Inflammatory macrophage treated with lipopolysaccharide for 4 hours (primary cell): ENCODE data around the gene TRANK1.

Experiments used
- DNase-seq: peaks from one replicate; pipeline ENCODE4 v3.0.0-alpha.2; 2020

TRANK1 gene

DNA sequence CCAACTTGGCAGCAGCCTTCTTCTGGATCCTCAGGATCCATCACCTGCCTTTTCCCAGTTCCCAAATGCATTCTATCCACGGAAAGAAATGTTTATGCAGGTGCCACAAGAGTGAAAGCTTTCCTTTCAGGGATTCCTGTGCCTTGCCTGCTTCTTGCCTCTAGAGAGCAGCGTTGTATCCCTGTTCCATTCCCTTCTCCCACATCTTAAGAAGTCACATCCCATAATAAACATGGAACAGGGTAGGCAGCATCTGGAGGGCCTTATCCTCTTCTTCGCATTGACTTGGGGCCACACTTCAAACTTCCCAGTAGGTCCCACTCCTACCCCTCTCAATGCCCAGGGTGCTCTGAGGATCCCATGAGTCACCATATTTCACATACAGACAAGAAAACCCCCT is 107.8 kb downstream of the TRANK1 start:
- no peak for DNase-seq

DNA sequence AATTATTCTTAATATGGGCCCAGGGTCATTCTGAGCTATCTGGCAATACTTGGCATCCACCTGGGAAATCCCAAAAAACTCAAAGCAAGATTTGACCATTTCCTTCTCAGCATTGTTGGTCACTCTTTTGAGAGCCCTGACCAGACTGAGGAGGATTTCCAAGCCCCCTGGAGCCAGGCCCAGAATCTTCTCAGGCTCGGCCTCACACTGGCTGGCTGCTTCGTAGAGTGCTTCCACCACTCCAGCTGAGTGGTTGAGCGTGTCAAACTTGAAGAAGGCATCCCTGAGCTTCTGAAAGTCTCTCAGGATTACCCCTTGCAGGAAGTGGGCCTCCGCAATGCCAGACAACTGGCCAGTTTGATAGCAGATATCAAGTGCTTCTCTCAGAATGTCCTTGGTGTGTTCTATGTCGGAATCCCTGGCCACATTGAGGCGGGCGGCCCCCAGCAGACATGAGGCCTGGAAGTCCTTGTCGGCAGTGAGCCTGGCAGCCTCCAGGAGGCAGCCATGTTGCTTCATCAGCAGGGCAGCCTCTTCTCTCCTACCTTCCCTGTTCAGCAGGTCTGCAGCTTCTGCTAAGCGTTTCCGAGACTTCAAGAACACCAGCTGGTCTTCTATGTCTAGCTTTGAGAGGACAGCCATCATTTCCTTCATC is 111.6 kb downstream of the TRANK1 start:
- no peak for DNase-seq

DNA sequence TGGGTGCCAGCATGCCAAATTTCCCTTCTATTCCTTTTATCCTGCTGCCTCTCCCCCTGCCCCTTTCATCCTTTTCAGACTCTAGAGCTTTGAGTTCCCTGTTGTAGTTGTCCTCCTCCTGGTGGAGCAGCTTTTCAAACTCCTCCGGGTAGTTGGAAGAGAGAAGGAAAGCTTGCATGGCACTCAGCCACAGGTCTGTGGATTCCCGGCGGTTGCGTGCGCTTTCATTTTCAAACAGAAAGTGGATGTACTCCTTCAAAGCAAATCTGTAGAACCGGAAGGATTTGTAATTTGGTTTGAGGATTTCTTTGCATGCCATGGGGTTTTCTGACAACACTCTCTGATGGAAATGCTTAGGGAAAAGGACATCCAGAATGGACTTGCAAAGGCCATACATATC is 112.4 kb downstream of the TRANK1 start:
- no peak for DNase-seq

DNA sequence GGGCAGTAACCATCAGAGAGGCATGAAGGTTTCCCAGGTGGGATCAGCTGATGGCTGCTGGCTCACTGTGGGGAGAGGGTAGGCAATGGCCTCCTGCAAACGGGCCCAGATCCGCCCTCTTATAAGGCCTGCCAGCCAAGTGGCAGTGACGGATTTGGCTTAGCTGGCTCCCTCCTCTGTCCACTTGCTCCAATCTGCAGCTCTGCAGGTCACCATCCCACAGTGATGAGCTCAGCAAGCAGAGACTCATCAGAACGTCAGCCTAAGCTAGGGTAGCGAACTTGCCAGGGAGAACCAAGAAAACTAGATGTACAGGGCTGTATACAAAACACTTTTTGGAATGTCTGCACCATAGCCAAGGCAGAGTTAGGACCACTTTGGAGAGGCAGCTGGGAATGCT is 117.7 kb downstream of the TRANK1 start:
- no peak for DNase-seq

DNA sequence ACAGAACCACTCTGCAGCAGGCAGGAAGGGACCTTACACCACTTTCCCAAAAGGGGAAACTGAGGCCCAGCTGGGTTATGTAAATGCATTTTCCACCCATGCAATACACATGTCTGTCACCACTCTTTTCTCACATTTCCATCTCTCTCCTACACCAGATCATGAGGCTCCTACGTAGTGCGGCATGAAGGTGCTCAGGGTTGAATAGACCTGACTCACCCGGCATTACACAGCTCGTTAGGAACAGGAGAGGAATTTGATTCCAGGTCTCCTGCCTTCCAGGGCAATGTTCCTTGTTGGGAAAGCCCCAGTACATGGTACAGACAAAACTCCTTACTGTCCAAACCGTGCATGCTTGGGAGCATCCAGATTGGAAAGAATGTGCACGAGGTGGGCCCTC is 118.6 kb downstream of the TRANK1 start:
- no peak for DNase-seq

DNA sequence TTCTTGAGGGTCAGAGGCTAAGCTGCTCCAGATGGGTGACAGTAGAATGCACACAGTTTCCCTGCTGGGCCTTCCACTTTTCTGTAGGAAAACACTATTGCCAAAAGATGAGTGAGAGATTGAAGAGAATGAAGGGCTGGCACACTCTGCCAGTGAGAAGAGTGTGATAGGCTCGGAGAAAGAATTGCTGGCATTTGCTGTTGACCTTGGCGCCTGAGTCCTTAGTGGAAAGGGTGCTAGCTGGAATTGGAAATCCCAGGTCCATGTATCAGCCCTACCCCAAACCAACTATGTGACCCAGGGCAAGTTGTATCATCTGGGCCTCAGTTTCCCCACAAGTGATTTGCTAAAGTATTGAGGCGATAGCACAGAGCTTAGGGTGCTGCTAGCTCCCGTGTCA is 120.4 kb downstream of the TRANK1 start:
- DNase-seq, result no peak

DNA sequence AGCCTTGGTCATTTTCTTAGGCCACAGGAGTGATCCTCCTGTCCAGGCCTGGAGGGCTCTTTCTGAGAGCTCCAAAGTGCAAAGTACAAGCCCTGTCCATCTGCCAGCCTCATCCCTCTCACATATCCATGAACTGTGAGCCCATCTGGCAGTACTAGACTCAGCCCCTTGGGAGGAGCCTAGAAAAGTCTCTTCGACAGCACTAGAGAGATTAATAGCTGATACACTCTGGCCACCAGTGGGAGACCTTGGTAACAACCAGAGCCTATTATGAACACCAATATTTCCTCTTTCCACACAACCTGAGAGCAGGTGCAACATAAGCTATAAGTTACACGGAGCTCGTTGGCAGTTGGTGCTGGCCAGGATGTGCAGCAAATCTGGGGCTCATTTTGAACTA is 121.0 kb downstream of the TRANK1 start:
- no peak for DNase-seq

DNA sequence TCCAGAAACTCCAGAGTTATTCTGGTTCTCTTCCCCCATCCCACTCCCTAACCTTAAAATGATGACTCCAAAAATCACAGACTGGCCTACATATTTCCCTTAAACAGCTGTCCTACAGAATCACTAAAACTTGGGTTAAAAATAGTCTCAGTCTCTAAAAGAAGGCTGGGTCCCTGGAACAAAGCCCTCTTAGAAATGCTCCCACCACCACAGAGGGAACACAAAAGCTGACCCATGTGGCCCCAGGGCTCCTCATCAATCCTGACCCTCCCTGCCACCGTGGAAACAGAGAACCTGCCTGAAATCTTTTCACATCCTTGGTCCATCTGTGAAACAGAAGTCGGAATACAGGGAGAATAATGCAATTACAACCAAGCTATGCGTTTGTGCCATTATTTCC is 124.8 kb downstream of the TRANK1 start:
- DNase-seq, result no peak

DNA sequence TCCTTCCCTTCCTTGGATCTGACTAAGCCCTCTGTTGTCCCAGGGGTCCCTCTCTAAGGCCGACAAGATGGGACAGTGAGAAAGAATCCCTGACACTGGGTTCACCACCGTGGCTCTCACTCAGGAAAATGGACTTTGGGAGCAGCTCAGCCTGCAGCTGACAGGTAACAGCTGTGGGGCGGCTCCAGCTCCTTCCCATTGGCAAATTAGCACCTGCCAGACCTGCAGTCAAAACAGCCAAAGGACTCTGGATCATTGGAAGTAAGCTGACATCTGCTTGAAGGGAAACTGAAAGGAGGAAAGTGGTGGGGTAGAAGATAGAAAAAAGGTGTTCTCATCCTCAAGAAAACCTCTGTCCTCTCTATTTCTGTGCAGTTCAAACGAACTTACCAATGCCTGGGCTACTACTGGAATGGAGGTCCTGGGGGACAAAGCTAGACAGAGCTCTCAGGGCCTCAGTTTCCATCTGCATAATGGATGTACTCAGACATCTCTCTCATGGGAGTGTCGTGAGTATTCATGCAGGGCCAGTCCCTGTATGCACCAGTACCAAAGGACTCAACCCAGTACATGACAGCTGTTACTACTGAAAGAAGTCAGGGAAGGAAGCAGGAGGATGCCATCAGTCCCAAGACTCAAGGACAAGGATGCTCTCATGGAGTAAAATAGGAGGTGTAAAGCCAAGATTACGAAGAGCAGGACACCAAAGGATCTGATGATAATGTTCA is 126.9 kb downstream of the TRANK1 start:
- DNase-seq, result no peak

DNA sequence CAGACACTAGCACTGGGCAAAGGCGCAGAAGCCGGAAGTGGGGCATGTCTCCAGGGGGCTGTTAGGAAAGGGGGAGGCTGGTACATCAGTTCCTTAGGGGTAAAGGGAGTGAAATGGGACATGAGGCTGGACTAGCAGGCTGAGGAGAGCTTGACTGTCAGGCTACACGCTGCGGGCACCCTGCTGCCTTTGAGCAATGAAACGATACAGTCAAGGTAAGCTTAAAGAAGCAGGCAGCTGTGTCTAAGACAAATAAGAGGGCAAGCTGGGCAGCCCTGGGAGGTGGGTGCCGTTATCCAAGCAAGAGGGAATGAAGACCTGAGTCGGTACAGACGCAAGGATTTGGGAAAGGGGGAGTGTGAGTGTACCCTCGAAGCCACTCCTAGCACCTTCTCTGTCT is 129.5 kb downstream of the TRANK1 start:
- DNase-seq, result no peak

DNA sequence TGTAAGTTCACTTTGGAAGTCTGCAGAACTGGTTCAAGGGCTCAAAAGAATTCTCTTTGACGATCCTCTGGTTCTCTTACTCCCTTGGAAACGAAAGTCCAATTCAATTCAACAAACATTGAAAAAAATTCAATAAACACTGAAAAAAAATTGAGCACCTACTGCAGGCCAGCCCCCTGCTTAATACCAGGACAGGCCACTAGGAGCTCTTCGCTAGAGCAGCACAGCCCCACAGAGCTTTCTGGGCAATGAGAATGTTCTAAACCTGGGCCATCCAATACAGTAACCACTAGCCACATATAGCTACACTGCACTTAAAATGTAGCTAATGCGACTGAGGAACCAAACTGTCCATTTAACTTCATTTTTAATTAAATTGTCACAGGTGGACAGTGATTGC is 130.1 kb downstream of the TRANK1 start:
- no peak for DNase-seq

DNA sequence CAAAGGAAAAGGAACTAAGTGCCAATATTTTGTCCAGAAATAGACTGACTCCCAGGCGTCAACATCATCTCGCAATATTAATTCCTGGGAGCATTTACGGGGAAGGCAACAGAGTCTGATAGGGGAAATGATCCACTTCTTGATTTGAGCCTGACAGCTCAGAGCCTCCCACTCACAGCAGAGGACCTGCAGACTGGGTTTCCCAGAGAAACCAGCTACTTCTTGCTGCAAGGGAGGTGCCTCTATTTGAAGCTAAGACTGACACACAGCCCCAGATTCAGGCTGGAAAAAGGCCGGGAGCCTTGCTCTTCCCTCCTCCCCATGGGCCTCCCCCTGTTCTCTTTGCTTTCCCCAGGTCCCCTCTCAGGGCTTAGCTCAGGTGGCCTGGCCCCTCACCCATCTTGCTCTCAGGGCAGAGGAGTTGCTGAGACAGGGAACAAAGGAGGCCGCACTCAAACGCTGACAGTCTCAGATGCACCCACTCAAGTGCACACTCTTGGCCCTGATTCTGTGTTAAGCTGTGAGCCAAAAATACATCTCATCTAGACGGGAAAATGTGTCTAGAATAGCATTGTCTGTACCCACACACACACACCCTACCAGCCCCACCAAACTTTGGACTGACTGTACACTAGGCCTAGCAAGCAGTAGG is 130.7 kb downstream of the TRANK1 start:
- DNase-seq, result peak; percentile 39

DNA sequence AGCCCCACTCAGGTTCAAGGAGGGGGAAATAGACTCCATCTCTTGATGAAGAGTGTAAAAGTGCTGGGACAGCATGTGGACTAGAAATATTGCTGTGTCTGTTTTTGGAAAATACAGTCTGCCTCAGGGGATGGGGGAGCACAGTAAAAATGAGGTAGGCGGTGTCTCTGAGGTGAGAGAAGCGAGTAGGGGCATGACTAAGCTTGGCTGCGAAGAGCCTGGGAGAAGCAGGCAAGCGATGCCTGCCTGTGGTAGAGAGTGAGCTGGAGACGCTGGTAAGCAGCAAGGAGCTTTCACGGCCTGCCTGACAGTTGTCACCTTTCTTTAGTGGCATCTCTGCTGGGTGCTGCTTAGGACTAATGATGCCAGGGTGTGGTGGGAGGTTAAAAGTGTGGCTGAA is 131.5 kb downstream of the TRANK1 start:
- DNase-seq, result no peak

DNA sequence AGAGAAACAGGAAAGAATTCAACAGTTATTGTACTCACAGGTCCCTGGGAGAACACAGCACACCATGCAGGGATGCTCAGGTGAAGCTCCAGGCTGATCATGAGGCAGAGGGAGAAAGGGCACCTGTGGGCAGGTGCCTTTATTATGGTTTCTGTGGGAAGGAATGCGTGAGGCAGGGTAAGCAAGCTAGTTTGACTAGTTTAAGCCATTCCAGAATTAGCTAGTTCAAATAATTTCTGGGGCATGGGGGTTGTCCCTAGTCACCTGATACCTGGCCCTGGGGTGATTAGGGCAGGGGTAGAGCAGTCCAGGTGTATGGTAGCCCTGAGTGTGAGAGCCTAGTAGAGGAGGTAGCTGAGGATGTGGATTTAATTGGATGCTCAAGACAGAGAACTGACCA is 132.6 kb downstream of the TRANK1 start:
- no peak for DNase-seq

DNA sequence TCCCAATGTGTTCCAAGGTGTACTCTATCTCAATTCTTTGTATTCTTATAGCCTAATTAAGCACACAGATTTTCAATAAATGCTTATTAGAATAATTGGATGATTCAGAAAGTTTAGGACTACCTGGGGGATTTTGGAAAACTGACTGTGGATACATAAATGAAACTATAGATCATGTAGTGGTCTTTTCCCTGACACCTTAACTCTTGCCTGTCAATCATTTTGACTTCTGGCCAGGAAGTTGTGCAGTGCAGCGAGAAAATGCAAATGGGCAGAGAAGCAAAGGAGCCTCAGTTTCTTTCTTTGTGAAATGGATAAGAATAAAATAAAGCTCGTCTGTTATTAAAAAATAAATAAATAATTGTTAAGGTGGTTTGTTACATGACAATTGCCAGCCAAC is 133.1 kb downstream of the TRANK1 start:
- no peak for DNase-seq

DNA sequence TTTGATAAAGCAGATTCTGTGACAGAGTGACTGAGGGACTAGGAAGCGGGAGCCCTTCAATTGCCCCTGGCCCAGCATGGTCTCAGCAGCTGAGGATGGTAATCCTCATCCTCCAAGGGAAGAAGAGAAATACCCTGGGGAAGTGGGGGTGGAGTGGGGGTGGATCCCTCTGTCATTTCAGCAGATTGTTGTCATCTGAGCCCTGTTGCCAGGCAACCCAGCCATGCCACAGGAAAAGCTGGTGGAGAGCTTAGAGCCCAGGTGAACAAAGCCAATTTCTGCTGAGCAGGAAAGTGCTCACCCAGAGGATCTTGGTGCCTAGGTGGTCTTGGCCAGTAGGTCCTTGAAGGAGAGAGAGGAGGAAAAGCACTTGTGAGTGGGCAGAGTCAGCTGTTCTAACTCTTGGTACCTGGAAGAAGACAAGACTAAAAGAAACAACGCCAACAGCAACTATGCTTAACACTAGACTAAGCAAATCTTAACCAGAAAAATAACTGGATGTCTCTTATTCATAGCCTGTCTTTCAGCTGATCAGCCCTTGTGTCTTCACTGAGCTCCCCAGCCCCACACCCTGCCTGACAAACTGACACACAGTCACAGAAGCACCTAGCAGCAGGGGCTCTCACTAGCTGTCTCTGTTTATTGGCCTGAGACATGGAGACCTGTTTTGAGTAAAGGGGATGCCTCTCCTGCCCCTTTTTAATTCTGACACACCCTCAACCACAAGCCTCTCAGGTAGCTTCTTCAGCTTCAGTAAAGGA is 140.4 kb downstream of the TRANK1 start:
- DNase-seq, result peak; percentile 11

DNA sequence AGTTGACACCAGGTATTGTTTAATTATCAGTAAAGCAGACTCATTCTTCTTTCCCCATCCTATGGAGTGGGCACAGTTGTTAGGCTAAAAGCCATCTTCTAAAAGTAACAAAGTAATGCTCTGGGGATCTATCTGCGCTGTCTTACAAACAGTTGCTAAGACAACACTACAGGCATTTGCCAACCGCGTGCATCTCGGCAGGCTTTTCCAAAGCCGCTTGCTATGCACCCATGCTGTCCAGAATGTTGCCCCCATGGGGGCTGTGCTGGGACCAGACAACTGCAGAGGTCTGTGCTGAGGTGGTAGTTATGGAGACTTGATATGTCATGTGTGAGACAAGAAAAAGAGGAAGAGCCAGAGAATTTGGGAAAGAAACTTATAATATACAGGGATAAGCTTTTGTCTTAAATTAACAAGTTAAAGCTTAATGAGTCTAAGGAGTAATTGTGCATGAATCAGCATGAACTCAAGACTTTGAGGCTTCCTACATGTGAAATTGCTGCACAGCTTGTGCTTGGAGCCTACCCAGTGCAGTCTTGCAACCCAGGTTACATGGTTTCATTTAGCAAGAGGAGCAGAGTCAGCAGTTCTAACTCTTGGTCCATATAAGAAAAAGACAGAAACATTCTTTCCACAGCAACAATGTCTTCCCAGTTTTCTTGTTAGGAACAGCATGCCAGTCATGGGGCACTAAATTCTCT is 141.6 kb downstream of the TRANK1 start:
- DNase-seq, result no peak

DNA sequence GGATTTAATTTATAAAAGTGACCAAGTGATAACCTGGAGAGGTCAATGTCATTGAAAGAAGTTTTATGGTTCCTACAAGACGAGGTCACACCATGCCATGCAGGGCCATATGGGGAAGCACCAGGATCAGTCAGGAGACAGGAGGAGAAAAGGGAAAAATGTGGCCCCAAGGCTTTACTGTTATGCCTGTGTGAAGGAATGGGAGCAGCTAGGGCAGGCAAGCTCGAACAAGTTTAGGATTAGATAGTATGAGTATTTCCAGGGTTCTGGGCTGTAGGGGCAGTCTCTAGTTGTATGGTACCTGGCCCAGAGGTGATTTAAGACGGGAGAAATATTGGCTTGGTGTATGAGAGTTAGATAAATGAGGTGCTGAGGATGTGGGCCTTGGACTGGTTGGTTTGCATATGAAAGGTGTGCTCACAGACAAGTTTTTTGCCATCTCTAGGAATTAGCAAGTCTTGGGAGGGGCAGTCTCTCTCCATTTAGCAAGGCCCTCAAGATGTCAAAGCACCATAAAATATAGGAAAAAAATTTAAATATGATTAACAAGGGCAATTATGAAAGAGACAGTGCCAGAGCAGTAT is 144.2 kb downstream of the TRANK1 start:
- DNase-seq, result no peak

DNA sequence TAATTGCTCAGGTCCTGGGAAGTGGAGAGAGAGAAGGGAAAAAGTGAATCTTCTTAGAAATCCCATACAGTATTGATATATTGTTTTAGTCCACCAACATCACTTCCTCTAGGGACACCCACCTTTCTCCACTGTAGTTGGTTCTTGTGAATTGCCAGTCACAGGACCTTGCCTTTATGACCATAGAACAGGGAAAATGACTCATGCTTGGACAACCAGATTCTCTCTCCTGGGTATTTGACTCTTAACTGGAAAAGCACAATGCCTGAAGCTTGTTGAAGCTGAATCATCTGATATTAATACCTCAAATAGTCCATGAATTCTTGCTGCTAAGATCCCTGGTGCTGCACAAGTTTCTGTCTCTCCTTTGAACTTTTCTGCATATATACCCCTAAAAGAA is 148.0 kb downstream of the TRANK1 start:
- DNase-seq, result peak; percentile 10

DNA sequence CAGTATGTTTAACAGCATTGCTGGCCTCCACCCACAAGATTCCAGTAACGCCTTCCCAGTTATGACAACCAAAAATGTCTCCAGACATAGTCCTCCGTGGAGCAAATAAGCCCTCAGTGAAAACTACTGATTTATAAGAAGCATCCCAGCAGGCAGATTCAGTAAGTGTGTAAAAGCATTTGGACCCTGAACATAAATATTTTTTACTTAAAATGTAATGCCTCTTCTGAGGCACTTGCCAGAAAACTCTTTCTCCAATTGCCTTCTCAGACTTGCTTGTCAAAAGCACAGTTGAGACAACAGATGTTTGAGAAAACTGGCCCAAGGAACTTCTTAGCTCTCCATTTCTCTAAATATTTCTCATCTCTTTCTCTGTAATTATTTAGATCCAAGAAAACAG is 148.7 kb downstream of the TRANK1 start:
- no peak for DNase-seq

DNA sequence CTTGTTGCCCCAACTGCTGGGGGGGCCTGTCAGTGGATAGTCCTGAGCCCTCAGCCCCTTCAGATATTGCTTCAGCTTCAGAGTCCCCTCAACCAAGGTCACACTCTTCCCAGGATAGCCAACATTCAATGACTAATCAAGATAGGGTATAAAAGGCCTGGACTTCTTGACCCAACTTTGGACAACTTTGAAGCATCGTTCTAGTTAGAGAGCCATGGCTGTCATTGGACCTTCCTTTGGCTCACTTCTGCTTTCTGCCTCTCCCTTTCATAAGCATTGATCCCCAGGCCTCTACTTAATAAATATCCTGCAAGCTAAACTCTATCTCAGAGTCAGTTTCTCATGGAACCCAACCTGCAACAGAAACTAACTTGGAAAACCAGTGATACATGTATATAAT is 149.2 kb downstream of the TRANK1 start:
- no peak for DNase-seq

DNA sequence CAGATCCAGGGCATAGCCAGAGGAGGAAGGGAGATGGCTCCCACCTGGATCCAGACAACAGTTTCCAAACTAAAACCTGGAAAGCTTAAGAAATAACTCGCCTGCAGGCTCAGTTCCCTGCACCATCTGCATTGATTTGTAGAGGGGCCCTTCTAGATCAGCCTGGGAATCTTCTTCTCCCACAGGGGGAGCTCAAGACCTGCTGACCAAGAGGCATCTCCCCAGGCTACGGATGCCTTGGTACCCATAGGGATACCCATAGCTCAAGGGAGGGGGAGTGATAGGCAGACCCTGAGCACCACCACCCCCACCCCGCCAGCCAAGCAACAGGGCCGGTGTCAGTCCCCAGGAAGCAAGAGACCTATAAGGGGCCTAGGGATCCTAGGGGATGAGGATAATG is 152.5 kb downstream of the TRANK1 start:
- DNase-seq, result peak; percentile 6

DNA sequence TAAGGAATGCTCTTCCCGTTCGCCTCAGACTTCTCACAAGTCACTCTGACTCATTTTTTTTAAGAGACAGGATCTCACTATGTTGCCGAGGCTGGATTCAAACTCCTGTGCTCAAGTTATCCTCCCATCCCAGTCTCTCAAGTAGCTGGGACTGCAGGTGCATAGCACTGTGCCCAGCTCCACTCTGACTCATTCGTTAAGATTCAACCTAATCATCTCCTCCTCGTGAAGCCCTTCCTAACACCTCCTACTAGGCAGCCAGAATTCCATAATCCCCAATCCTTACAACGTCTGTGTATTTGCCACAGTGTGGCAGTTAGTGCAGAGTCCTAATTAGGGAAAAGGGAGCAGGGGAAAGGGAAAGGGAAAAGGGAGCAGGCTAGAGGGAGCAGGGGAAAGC is 154.1 kb downstream of the TRANK1 start:
- no peak for DNase-seq
